CD4-positive, alpha-beta T cell treated with Interleukin-21 for 1 hour (primary cell): ENCODE measurements around the gene LSM14A.
"Not testable (repeated sequence)": the region's sequence is repeated elsewhere in the genome, so short reads cannot be mapped to it uniquely, and the experiment has no call there.

Source experiments
- DNase-seq: peaks from one replicate; pipeline ENCODE4 v3.0.0-alpha.2; 2020

The LSM14A gene

DNA sequence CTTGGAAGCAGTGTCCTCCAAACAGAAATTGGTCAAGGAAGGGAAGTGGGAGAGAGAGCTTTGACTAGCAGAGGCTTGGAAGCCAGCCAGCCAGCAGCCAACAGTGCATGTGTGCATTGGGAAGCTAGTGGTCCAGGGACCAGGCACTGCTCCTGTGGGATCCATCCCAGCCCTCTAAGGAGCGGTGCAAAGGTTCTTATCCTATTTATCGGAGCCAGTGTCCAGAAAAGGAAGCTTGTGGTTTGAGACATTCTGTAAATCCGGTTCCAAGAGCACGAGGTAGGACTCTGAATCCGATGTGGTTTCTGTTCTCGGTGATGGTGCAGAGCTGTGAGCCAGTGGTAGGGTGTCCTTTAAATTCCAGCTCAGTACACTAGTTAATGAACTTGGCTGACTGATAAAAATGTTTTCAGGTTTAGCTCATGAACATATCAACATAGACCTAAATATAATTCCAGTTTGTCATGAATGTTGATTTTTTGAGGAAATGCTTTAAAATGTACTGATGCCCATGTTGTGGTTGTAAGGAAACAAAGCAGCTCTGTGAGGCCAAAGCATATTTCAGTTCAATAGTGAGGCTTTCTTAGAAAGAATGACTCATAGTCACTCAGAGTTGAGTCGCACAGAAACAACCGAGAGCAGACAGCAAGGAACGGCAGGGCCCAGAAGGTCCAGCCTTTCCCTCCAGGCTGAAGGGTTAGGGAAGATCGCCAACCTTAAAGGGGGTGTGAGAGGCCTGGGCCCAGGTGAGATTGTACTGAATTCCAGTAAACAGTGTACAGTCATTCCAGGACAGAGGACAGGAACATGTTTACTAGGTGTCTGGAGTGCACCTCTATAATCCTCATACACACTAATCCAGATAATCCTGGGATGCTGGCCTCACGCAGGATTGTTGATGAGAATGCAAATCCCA, 60.5 kb downstream of the LSM14A start:
- no peak for DNase-seq

DNA sequence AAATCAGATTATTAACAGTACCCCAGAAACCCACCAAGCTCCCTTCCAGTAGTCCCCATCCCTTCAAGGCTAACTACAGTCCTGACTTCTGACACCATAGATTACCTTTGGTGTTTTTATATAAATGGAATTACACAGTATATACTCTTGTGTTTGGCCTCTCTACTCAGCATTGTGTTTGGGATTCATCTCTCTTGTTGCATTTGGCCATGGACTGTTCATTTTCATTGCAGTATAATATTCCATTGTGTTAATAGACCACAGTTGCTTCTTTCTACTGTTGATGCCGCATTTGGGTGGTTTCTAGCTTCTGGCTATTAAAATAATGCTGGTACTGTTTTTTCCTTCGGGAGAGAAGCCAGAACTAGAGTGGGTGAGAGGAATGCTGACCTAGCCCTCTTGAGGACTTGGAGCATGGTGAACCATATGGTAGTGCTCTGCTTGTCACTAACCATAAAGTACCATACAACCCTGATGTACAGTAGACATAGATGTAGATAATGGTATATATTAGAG, 63.2 kb downstream of the LSM14A start:
- DNase-seq: no peak

DNA sequence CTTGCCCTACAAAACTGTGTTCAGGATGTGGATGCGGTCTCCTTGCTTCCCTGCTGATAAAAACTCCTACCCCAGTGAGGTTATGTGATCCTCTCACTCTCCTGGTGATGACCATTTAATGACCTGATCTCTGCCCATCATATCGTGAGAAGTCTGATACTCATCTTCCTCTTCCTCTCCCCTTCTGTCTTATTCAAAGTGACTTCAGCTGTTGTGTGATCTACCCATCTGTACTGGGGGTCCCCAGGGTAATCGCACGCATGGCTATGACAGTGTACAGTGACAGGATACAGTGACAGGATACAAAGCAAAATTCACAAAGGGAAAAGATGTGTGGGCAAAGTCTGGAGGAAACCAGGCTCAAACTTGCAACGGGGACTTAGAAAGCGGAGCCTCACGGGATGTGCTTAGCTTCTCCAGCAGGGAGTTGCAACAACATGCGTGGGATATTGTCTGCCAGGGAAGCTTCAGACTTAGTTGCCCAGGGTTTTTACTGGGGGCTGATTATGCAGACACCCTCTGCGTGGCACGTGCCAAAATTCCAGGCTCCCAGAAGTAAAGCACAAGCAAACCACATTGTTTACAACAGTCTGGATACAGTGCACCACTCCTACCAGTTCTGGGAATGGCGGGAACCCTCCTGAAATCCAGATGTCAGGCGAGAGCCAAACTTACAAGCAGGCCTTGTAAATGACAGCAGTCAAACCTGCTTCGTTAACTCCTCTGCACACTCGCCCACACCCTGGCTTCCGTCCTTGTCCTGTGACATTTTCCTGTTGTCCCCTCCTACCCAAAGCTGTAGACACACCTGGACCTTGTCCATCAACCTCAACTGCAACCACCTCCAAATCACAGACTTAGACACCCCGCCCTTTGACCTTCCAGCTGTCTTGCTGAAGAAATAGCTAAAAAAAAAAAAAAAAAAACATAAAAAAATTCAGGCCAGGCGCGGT, 64.0 kb downstream of the LSM14A start:
- DNase-seq: no peak

DNA sequence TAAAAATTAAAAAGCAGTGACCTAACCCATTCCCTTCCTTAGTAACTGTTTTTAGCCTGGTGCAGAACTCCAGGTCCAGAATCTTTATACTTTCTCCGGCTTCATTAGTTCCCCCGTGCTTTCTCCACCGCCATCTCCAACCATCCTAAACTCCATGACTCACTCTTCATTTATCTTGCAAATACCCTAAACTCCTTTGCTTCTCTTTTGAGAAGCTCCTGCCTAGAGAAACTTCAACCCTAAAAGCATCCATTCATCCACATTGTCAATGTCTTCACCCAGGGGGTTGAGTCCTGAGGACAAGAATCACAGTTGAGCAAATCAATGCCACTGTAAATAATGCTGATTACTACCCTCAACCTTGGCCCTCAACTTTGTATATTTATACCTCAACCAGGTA, 65.0 kb downstream of the LSM14A start:
- no peak for DNase-seq

DNA sequence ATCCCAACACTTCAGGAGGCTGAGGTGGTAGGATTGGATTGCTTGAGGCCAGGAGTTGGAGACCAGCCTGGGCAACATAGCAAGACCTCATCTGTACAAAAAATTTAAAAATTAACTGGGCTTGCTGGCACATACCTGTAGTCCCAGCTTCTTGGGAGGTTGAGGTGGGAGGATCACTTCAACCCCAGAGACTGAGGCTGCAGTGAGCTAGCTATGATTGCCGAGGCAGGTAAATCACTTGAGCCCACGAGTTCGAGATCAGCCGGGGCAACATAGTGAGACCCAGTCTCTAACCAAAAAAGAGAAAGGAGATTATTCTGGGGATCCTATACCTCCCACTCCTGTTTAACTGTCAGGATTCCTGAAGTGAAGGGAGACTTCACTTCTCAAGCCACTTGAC, 65.6 kb downstream of the LSM14A start:
- no peak for DNase-seq

DNA sequence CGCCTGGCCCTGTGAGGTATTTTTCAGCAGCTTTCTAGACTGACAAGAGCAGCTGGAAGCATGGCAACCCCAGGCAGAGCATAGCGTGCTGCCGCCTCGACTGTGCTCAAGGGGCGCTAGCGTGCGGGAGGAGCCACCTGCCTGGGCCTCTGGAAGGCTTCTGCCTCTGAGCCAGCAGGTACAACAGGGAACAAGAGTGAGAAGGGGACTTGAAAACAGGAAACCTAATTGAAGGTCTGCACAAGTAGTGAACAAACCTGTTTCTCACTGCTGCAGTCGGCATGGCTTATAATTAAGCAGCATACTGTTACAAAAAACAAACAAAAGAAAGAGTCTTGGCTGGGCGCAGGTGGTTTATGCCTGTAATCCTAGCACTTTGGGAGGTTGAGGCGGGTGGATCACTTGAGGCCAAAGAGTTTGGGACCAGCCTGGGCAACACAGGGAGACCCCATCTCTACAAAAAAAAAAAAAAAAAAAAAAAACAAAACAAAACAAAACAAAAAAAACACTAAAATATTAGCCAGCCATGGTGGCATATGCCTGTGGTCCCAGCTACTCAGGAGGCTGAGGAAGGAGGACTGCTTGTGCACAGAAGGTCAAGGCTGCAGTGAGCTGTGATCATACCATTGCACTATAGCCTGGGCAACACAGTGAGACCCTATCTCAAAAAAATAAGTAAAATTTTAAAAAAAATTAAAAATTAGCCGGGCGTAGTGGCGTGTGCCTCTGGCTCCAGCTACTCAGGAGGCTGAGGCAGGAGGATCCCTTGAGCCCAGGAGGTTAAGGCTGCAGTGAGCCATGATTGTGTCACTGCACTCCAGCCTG, 69.4 kb downstream of the LSM14A start:
- no peak for DNase-seq

DNA sequence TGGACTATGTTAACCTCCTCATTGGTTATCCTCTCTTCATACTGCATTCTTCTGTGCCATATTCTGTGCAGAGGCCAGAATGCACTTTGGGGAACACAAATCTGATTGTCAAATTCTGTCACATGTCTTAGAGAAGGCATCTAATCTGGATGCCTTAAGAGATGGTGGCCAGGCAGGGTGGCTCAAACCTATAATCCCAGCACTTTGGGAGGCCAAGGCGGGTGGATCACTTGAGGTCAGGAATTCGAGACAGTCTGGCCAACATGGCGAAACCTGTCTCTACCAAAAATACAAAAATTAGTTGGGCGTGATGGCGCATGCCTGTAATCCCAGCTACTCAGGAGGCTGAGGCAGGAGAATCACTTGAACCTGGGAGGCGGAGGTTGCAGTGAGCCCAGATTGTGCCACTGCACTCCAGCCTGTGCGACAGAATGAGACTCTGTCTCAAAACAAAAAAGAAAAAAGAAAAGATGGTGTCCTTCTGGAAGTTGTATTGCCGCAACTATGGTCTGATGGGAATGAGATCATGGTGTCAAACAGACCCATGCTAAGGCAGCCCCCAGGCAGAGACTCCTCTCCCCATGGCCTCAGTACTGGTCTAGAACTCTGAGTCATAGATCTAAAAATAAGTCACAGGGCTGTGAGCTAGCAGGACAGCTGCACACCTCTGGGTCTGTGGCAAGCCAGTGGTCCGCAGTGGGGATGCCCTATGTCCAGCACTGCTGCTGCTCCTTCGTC, 71.0 kb downstream of the LSM14A start:
- not testable (repeated sequence) for DNase-seq

DNA sequence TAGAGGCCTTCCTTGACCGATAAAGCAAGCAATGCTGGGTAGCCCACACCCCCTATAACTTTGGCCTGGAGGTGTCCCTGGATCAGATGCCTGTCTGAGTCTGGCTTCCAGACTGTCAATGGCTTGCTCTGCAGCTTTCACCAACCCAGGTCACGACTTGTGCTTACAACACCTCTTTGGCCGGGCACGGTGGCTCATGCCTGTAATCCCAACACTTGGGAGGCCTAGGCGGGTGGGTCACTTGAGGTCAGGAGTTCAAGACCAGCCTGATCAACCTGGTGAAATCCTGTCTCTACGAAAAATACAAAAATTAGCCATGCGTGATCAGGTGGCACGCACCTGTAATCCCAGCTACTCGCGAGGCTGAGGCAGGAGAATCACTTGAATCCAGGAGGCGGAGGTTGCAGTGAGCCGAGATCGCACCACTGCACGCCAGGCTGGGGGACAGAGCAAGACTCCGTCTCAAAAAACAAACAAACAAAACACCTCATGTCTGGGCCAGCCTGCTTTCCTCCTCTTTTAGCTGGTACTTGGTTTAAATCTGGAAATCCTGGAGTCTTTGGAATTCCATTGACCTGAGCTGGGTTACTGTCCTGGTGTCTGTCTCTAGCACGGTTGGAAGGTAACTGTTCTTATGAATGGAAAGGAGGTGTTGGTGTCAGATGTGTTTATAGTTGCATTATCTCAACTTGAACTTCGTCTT, 71.7 kb downstream of the LSM14A start:
- DNase-seq: no peak

DNA sequence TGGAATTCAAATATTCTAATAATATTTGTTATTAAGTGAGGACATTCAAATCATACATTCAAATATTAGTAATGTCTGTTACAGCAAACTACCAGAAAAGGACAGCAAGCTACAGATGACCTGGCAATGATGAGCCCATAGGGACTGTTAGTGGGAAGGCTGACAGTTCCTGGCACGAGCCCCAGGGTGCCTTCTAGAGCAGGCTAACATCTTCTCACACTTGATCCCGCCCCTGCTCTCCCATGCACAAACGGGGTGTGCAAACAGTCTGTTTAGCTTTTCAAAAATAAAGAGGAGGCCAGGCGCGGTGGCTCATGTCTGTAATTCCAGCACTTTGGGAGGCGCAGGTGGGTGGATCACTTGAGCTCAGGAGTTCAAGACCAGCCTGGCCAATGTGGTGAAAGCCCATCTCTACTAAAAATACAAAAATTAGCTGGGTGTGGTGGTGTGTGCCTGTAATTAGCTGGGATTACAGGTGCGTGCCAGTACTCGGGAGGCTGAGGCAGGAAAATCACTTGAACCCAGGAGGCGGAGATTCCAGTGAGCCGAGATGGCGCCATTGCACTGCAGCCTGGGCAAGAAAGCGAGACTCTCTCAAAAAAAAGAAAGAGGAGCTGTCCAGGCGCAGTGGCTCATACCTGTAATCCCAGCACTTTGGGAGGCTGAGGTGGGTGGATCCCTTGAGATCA, 72.5 kb downstream of the LSM14A start:
- DNase-seq: no peak

DNA sequence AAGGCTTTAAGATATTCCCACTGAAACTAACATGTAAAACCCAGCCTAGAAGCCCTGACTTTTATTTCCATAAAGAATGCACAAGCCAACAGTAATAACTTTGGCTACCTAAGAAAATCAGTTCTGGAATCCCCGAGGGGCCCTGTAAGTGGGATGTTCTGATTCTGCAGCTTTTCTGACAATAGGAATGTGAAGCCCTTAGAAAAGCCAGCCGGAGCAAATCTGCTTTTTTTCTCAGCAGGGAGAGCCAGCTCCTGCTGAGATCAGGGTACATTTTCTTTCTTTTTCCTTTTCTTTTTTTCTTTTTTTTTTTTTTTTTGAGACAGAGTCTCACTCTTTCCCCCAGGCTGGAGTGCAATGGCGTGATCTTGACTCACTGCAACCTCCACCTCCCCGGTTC, 74.0 kb downstream of the LSM14A start:
- DNase-seq: no peak

DNA sequence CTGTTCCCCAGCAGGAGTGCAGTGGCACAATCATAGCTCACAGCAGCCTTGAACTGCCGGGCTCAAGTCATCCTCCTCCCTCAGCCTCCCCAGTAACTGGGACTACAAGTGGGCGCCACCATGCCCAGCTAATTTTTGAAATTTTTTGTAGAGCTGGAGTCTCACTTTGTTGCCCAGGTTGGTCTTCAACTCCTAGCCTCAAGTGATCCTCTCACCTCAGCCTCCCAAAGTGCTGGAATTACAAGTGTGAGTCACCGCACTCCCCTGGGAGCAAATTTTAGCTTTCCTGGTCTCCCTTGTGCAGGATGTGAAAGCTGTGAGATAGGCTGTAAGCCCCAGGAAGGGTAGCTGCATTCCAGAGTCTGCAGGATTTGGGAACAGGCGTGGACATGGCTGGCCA, 76.6 kb downstream of the LSM14A start:
- DNase-seq: no peak

DNA sequence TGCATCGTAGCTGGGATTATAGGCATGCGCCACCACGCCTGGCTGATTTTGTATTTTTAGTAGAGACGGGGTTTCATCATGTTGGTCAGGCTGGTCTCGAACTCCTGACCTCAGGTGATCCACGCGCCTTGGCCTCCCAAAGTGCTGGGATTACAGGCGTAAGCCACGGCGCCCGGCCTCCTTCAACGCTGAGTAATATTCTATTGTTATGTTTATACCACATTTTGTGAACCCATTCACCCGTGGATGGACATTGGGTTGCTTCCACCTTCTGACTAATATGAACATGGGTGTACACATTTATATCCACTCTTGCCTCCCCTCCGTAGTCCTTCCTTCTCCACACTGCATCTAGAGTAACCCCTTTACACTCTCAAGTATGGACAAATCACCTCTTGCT, 80.9 kb downstream of the LSM14A start:
- not testable (repeated sequence) for DNase-seq

DNA sequence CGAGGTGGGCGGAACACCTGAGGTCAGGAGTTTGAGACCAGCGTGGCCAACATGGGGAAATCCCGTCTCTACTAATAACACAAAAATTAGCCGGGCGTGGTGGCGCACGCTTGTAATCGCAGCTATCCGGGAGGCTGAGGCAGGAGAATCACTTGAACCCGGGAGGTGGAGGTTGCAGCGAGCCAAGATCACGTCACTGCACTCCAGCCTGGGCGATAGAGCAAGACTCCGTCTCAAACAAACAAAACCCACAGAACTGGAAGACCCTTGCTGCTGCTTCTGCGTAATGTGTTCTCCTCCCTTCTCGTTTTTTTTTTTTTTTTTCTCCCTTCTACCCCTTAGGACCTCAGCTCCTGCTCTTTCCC, 81.4 kb downstream of the LSM14A start:
- not testable (repeated sequence) for DNase-seq

DNA sequence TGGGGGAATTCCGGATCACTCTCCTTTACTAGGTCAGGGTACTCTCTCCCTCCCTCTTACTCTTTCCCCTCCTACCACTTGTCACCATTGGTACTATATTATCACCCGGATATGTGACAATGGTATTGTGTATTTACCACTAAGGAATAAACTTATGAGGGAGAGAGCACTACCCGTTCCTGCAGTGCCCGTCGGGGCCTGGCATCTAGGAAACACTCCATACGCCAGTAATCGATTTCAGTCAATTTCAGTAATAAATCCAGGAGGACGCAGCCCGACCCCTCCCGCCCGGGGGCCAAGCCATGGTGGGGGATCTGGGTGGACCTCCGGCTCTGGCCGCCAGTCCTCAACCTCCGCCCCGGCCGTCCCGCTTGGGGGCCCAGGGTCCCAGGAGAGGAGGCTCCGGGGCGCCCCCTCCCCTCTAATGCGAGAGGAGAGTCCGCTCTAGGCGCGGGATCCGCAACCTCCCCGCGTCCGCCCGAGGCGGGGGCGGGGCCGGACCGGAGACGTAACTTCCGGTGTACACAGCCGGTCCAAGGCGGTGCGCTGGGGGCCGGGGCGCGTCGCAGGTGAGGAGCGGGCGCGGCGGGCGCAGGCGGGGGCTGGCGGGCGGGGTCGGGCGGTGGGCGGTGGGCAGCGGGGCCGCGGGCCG, 81.9 kb downstream of the LSM14A start, which contains the start of gene GARRE1:
GARRE1 (plus strand) TSS at position 509 of the 652 bp plus-strand sequence. CDS start 45,920 bp downstream, outside the sequence.
- DNase-seq: peak; percentile 85

DNA sequence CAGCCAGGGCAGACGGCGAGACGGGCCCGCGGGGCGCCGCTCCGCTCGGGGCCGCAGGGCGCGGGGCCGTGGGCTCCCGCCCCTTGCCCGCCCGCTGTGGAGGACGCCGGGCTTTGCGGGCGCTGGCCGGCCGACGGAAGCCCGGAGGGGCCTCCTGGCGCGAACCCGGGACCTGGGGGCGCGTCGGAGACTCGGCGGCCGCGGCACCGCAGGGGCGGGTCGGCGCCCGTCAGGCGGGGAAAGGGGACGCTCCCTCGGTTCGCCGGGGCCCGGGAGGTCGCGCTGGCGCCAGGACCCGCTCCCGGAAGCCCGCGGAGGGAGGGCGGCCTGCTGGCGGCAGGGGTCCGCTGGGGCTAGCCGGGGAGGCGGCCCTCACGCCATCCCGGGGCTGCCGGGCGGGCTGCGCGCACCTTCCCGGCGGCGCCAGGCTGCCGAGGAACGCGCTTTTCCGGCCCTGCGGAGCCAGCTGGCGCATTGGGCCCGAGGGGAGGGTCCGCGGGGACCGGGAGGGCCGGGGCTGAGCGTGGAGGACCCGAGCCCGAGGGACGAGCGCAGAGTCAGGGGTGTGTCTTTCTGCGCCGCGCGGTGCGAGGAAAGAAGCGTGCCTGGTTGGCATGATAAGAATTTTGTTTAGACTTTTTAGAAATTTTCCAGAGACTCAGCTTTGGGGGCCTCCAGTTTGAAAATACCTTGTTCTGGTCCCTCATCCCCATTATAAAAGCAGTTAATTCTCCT, 82.6 kb downstream of the LSM14A start:
- DNase-seq: no peak

DNA sequence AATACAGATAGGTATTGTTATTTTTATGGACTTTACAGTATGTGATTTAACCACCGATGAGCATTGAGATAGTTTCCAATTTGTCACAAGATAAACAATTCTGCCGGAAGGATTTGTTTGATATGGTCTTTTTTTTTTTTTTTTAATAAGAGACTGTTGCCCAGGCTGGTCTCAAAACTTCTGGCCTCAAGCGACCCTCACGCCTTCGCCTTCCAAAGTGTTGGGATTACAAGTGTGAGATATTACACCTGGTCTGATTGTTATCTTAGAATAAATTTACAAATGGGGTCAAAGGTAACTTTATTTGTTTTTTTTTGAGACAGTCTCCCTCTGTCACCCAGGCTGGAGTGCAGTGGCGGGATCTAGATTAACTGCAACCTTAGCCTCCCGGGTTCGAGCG, 83.2 kb downstream of the LSM14A start:
- no peak for DNase-seq

DNA sequence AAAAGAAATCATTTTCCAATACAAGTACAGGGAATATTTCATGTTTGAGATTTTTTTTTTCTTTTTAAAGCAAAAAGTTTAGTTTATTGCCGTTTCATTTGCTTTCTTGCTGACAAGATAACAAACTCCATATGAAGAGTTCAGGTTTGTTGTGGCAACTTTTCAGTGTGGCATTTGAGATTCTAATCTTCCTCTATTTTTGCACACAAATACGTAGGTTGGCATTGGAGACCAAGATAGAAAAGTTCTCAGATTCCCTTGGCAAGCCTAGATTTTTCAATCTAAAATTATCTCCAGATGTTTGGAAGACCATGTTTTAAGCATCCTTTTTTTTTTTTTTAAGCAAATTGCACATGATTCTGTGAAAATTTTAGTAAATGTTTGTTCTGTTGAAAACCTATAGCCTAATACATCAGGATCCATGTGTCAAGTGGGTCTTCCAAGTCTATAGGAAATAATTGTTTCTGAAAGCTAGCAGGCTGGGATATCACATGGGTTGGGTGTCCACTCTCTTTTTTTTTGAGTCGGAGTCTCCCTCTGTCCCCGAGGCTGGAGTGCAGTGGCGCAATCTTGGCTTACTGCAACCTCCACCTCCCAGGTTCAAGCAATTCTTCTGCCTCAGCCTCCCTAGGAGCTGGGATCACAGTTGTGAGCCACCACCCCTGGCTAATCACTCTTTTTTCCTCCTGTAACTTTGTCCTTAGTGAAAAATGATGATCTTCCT, 84.7 kb downstream of the LSM14A start:
- no peak for DNase-seq

DNA sequence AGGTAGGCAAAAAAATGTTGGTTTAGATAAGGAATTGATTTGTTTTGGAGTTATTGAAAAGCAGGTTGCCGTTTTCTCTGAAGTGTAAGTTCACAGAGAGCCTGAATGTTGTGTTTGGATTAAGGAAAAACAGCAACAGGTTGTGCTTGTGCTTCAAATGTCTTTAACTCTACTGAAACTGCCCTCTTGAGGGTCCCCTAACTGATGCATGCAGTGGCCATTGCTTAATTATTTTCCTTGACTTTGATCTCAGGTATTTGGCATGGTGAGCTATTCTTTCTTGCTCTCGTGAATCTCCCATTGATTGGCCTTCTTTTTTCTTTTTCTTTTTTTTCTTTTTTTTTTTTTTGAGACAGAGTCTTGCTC, 85.2 kb downstream of the LSM14A start:
- DNase-seq: no peak
